H4 (cell line): ENCODE results near the gene TBC1D5. TPM values are rescaled to one million over a fixed set of nuclear protein-coding genes. Genes with fewer than 3 reads are reported as not detected.

Experiments used
- DNase-seq: peaks from one replicate; pipeline ENCODE4 v3.0.0-alpha.2; 2015; ENCODE audit warnings: low spot score
- total RNA-seq: library from RNA; depleted of rRNA; stranded (reverse); fragments of >200 nt; shearing (Covaris generic); gene quantifications from 2 replicates; pipeline ENCODE4 v1.2.3, GENCODE V29; 2014

TBC1D5 gene
- total RNA-seq, 1 experiment from 2014 or later: 15.4 TPM

DNA sequence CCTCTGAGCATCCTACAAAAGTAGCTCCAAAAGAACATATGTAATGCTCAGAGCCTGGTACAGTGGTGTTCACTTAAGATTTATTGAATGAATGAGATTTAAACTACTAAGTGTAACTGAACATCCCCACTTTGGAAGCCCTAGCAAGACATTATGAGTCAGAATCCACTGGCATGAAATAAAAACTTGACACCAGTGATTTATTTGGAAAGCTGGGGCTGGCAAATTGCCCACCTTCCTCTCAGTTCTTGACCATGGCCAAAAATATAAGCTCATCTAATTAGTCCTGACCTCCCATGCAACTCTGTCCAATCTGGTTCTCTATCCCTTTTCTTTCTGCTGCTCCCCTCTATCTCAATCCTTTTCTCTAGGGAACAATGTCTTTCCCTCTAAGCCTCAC lies 439.7 kb downstream of the TBC1D5 start:
- no peak for DNase-seq

DNA sequence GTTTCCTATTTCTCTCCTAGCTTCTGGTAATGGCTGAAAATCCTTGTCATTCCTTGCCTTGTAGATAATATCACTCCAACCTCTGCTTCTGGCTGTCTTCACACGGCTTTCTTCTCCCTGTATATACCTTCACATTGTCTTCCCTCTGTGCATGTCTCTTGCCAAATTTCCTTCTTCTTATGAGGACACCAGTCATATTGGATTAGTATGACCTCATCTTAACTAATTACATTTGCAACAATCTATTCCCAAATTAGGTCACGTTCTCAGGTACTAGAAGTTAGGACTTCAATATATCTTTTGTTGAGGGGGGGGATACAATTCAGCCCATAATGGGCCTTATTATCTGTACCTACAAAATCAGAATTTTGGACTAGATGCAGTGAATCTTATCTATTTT lies 440.3 kb downstream of the TBC1D5 start:
- no peak for DNase-seq

DNA sequence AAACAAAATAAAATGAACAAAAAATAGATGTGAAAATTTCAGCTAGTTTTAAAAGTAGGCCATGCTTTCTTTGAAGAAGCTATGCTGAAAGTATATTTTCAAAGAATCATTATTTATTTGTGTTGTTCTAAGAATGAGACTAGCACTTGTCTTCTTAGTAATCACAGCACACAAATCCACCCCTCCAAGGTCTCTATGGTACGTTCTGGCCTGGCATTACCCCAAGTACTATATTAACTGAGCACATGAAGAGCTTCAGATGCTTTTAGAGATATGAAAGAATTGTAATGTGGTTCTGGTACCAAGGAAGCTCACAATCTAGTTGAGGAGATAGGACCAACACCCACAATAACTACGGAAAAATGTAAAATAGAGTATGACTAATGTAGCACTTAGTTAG lies 441.2 kb downstream of the TBC1D5 start:
- DNase-seq: no peak

DNA sequence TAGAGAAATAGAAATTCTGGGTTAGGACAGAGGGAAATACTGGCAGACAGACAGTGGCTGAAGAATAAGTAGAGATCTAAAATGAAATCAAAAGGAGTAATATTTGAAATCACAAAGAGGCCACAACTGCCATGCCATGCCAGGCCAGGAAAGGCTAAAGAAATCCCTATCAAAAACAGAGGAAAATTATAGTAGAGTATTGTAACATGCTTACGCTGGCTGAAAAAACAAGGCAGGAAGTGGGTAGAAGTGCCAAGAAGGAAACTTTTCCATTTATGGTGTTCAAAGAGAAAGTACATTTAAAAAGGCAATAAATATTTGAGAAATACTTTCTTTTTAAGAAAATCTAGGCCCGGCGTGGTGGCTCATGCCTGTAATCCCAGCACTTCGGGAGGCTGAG lies 442.0 kb downstream of the TBC1D5 start:
- DNase-seq: no peak

DNA sequence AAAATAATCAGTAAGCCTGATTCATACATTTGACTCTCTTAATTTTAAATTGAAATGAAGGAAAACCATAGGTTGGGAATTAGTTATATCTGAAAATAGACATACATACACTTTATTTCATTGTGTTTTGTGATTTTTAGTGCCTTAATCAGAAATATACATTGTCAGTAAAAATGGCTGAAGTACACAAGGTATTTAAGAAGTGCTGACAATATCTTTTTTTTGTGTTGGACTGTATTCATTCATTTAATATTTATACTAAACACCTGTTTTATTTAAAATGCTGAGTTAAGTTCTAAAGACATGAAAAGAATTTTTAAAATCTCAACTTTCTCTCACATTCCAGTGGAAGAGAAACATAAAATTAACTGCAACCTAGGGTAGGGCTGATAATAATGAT lies 444.4 kb downstream of the TBC1D5 start:
- DNase-seq: no peak

DNA sequence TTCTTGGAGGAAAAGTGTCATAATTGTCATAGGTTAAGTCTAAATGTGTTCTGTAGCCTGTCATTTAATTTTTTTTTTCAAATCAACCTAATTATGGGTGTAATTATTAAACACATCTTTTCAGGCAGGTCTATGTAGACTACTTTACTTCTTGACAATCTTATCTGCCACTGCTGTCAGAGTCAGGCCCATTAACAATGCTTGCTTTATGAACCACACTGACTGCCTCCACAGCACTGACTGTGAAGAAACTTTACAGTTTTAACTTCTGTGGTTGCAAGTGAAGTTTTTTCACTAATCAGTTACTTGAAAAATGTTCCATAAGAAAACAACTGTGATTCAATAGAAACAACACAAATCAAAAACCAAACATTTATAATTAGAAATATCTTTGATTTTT lies 449.9 kb downstream of the TBC1D5 start:
- no peak for DNase-seq

DNA sequence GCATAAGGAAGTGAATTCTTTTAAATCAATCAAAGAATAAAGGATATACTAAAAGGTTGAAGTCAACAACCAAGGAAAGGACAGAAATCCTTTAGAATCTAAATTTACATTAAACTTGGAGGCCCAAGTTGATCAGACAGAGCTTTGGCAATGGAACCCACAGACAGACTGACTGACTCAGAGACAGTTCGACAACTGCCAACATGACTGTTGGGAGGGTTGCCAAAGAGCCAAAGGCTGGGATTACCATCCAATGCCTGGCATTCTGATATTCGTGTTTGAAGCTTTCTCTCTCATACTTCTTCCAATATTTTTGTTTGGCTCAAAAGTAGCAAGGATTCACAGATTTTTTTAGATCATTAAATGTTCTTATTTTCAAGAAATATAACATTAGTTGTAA lies 451.5 kb downstream of the TBC1D5 start:
- no peak for DNase-seq

DNA sequence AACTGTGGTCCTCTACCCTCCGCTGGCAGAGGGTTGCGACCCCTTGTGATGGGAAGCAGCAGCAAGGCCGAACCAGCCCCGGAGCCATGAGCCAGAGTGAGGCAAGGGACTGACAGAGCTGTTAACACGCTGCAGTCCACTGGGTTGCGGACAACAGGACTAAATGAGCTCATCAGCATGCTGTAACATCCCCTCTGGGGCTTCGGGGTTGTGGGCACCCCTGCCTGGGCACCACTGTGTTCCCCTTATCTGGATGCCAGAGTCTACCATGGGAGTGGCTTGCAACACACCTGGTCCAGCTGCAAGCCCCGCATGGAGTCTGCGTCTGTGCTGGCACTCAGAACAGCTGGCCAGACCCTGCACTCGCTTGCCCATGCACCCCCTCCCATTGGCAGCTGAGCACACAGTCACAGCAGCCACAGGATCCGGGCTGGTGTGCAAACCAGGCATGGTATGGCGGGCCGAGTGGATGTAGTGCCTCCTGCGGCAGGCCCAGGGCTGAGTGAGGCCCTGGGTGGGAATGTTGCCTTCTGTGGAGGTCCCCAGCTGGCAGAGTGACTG lies 453.5 kb downstream of the TBC1D5 start:
- no peak for DNase-seq

DNA sequence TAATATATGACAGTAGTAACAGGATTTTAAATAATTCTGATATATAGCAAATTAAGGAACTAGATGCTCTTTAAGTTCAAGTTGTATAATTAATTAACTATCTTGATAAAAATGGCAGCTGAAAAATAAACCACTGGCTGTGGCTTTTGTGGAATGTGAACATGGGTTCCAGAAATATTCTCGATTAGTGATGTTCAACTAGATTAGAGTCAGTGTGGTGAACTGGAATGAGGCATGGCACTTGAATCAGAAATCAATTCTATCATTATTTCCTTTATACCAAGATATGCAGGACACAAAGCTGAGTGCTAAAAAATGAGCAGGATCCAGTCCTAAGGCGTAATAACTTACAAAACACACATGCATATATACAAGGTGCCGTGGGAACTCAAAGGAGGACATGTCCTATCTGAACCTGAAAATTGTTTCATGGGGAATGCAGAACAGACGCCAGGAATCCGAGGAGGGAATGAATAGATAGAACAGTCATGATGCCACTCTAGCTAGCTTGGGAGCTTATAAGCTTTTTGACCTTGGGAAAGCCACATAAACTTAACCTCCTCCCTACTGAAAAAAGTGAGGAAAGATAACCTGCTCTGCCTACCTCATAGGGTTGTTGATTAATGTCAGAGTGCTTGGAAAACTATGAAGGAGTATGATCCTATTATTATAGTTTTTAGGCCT lies 455.3 kb downstream of the TBC1D5 start:
- no peak for DNase-seq

DNA sequence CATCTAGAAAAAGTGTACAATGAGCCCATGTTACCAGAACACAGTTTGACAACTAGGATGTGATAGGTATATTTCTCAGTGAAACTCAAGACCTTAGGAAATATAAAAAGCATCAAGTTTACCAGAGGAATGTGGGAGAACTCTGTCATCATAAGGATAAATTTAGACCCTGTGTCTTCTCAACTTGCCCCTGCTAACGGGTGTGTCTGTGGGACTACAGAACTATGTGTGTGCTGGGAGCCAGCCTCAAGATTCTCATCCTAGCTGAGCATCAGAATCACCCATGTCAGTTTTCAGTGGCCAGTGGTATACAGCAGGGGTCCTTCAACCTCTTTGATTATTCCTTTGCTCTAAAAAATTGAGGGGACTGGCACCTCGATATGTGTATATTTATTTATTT lies 464.4 kb downstream of the TBC1D5 start:
- no peak for DNase-seq

DNA sequence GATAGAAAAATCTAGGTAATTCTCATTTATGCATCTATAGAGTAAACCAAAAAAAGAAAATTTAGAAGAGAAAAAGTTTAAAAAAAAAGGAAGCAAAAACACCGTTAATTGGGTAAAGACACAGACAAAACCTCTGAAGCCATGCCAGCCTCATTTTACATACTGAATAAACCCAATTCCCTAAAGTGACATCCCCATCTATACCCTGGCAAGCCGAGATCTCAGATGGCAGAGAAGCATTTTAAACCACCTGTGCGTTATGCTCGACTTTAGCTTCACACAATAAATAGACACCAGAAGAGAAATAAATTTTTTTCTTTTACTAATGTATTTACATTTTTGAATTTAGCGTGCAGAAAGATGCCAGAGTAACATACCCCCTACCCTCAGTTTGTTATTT lies 475.6 kb downstream of the TBC1D5 start:
- no peak for DNase-seq

DNA sequence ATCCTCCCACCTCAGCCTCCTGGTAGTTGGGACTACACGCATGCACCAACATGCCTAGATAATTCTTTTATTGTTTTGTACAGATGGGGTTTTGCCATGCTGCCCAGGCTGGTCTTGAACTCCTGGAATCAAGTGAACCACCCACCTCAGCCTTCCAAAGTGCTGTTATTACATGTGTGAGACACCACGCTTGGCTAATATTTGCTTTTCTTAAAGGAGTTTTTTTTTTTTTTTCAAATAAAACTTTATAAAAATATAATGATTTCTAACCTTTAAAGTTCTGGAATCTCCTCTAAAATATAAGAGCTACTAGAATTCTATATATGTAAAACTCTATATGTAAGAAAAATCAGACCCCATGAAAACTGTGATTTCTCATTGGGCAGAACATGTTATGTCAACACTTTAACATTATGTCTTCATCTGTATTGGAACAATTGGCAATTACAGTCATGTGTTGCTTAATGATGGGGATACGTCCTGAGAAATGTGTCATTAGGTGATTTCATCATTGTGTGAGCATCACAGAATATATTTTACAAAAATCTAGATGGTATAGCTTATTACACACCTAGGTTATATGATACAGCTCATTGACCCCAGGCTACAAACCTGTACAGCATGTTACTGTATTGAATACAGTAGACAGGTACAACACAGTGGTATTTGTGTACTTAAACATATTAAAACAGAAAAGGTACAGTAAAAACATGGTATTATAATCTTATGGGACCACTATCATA lies 480.6 kb downstream of the TBC1D5 start:
- no peak for DNase-seq

DNA sequence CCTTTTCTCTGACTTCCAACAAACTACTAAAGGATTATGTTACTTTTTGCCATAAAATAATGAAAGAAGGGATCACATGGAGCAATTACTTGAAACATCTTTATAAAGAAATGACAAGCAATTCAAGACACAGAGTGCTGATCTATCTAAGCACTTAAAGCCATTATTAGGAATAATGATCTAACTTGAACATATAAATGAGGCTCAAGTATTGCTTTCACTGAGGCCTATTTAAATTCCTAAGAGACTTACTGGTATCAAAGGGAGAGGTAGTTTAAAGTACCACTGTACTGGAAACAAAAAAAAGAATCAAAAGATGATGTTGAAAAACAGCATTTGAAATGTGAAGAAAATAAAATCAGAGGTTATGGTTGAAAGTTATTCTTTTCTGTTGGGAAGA lies 482.2 kb downstream of the TBC1D5 start:
- DNase-seq: no peak

DNA sequence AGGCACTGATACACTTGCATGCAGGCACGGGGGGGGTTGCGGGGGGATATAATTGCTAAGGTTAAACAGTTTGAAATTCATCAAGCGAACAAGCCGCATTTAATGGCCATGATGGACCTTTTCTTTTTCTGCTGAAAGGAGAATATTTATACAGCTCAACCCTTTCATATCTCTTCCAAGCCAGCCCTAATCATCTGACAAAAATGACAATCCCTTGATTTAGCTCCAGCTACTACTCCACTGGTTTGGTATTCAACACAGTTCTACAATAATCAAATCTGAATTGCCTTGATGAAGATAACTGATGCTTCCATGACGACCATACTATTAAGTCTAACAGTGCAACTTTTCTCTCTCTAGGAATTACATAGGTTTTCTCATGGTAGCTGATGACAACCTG lies 482.7 kb downstream of the TBC1D5 start:
- no peak for DNase-seq

DNA sequence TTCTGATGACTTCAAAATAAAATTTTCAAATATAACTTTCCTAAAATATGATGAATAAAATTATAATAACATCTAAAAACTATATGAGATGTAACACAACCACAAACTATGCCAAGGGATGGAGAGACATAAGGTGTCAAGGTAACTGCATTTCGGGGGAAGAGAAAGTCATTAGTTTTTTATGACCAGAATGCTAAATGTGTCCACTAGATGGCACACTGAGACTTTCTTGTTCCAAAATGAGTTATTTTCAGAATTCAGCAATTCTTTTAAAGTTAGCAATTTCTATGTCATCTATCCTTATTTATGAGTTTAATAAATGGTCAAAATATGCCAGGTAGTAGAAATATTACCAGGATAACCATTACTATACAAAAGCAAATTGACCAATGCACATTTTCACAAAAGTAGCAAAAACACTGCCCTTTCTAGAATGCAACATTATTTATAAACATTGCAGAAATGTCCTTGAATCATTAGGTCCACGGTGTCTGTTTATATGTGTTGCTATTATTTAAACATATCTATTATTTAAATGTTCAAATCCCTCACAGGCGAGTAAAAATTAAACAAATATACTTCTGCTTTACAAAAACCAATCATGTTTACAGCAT lies 483.5 kb downstream of the TBC1D5 start:
- peak; percentile 36 for DNase-seq

DNA sequence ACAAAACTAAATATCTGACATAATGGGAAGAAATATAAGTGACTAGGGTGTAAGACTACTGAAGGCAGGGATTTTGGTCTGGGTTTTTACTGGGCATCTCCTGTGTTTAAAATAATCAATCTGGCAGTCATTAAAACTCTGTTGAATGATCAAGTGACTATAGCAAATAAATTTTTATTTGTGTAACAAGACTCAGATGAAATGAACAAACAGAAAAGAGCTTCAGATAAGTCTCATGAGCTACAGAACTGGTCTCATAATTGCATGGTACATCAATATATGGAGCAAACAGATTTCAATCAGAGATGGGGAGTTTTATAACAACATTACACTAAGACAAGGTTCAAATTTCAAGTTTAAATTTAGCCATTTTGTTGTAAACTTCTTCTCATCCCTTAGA lies 485.2 kb downstream of the TBC1D5 start:
- DNase-seq: no peak

DNA sequence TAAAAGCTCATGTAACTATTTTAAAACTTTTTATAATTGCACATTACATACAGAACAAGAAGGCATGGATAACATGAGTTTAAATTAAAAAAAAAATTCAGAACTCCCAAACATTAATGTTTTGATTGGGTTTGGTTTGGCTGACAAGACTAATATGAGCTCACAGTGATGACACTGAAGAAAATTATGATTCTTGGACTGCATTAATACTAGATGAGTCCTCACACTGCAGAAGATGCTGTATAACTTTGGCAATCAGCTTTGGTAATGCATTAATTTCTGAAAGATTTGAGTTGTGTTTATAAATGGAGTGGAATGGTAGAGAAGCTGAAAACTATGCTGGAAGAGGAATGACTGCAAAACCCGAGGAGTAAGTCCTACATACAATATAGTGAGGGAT lies 498.8 kb downstream of the TBC1D5 start:
- no peak for DNase-seq

DNA sequence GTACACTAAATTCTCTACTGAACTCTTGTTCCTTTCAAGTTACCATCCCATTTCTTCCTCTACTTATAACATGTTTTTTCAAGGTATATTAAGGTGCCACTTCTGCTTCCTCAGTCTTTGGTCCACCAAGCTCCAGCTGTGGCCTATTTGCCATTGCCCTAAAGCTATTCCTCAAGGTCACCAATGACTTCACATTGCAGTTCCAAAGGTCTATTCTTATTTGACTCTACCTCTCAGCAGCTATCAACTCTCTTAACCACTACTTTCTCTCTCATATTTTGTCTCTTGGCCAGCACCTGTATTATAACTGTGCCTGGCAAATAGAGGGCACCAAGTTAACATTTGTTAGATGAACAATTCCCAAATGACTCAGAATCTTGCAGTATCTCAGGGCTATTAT lies 503.0 kb downstream of the TBC1D5 start:
- DNase-seq: no peak

DNA sequence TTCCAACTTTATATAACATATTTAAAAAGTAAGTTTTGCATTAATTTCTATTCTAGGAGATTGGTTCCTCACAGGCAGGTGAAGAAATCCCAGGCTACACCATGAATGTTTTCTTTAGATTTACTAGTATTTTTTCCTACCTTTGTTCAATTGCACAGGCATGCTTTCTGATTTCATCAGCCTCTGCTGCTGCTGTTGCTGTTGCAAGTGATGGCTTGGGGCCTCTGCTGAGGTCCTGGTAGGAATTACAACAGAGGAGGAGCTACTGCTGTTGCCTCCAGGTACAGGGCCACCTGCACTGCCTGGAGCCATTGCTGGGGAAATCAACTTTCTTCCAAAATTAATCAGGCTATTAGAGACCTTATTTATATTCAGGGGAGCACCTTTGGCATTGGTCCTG lies 504.4 kb downstream of the TBC1D5 start:
- DNase-seq: no peak

DNA sequence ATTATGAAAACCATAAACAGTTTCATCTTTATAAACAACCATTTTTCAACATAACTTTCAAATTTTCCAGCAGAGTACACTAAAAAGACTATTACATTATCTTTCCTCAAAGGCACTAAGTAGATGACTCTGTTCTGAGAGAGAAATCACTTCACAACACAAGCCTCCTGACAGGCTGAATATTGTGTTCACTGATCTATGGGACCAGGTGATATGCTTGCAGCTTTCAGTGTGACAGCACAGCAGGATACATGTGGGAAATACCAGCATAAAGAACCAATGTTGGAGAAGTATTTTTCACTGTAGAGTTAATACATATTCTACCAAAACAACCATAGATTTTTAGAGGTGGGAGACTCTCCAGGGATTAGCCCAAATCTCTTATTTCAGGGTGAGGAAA lies 507.1 kb downstream of the TBC1D5 start:
- DNase-seq: no peak

DNA sequence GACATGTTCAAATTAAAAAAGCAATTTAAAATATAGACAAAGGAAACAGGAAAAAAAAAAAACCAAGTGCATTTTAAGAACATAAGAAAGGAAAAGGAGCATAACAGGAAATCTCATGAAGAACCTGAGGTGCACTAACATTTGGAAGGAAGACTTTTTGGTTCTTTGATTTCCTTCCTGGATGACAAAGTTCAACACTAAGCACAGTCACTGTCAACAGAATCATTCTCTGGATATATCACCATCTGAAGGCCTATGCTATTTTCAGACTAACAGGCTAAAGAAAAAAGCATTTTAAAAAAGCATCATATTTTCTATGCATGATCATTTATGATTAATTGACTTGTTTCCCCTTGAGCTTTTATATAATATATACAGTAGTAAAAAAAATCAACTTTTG lies 508.0 kb downstream of the TBC1D5 start:
- no peak for DNase-seq

DNA sequence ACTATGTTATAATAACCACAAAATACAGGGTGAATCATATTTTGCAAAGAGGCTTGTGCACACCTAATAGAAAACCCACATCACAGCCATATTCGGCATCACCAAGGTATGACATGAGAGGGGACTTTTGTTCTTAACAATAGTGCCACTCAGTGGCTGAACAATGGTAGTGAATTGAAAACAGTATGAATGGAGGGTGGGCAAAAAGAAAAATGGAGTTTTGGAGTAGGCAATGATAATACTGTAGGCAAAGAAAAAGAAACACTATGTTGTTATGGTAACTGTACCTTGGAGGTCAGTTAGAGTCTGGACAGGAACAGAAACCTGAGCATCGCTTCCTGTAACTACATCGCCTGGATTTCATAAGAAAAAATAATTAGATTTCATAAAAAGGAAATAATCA lies 509.0 kb downstream of the TBC1D5 start:
- peak; percentile 69 for DNase-seq

DNA sequence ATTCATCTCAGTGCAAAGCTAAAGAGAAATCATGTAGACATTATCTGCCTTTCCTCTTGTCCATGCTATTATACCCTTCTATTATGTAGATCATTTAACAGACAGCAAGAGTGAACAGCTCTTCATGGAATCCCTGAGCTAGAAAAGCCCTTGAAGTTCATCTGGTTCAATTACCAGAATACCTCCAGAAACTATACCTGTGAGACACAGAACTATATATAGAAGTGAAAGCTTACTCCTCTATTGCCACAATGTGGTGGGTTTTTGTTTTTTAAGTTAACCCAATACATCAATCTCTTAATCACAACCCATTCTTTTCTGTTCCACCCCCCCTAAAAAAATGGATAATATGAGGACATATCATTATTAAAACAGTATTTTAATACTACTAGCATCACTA lies 510.0 kb downstream of the TBC1D5 start:
- no peak for DNase-seq
